NT2/D1 (cell line): ENCODE data around the gene FAM200A.

Experiments used
- YY1 ChIP-seq: IDR thresholded peaks from 2 replicates; pipeline ENCODE4 v1.6.1; 2011; ENCODE audit not compliant: insufficient read length, insufficient read depth
- ZNF274 ChIP-seq: IDR thresholded peaks from 2 replicates; pipeline ENCODE4 v1.6.1; 2011; ENCODE audit warnings: mild to moderate bottlenecking, low read depth, low read length

GRCh38 chr7:99498546-99498944, 53.4 kb downstream of the FAM200A start:
- no peak for TF ChIP-seq YY1
- TF ChIP-seq ZNF274 = no peak
